Right lobe of liver (tissue), 6 donors: ENCODE measurements around the gene SPTBN2. TPM values are rescaled to one million over a fixed set of nuclear protein-coding genes. Genes with fewer than 3 reads are reported as not detected.

Experiments used
- ATAC-seq, 4 donors: fragments of 200-7000 bp; cut with Tn5 transposase; one replicate each; pipeline ENCODE4 v1.9.1; 2020; ENCODE audit warnings: mild to moderate bottlenecking in 4 of 4, moderate library complexity in 4 of 4
- DNase-seq, 3 donors: peaks; one replicate each; pipeline ENCODE4 v3.0.0-alpha.2; 2020
- H3K27ac ChIP-seq, 3 donors: fragments of 200-600 bp; one replicate each; pipeline ENCODE4 v1.8.0; 2022
- H3K27me3 ChIP-seq, 2 donors: fragments of 200-600 bp; one replicate each; pipeline ENCODE4 v1.8.0; 2022
- H3K36me3 ChIP-seq, 4 donors: fragments of 200-600 bp; sonication (generic) in 1 of 4; one replicate each; pipeline versions ENCODE4 v1.5.1 to v1.8.0; 2017 to 2022; ENCODE audit warnings: control low read depth in 1 of 4
- H3K4me1 ChIP-seq, 4 donors: fragments of 200-600 bp; sonication (generic) in 1 of 4; one replicate each; pipeline versions ENCODE4 v1.5.1 to v1.8.0; 2017 to 2022; ENCODE audit warnings: control low read depth in 1 of 4
- H3K4me3 ChIP-seq, 3 donors: fragments of 200-600 bp; one replicate each; pipeline ENCODE4 v1.8.0; 2022
- H3K9me3 ChIP-seq, 4 donors: fragments of 200-600 bp; sonication (generic) in 1 of 4; one replicate each; pipeline versions ENCODE4 v1.5.1 to v1.8.0; 2017 to 2022; ENCODE audit warnings: control low read depth in 1 of 4
- CTCF ChIP-seq, 4 donors: fragments of 200-600 bp in 3 of 4; fragments of 450-650 bp in 1 of 4; IDR thresholded peaks; one replicate each; pipeline versions ENCODE4 v1.5.1 to v1.8.0; 2016 to 2022; ENCODE audit warnings: antibody characterized with exemption in 4 of 4, mild to moderate bottlenecking in 2 of 4
- POLR2A ChIP-seq: fragments of 450-650 bp; IDR thresholded peaks from one replicate; pipeline ENCODE4 v1.6.1; 2017; ENCODE audit warnings: antibody characterized with exemption, mild to moderate bottlenecking
- WGBS: methylation state at CpG from one replicate; pipeline ENCODE4 v1.1.6; 2018; ENCODE audit warnings: low coverage, low lambda C conversion rate; ENCODE audit not compliant: insufficient coverage; ENCODE audit errors: missing lambda C conversion rate; 5-methylcytosine and 5-hydroxymethylcytosine counted together
- intact Hi-C, 2 donors: fragments of 100-400 bp; cut with DNase I; formaldehyde crosslinking; loops; one replicate each; pipeline versions ENCODE4 v1.11.2 to v1.14.1; 2022
- total RNA-seq, 6 experiments: library from RNA; depleted of rRNA in 2 of 6; stranded (reverse); fragments of >200 nt in 2 of 6; fragmentation: NEBNext Ultra II Directional in 3 of 6; extraction: Animal tissue kit (Norgen Biotek cat#: 25700) in 3 of 6; gene quantifications; one replicate each; pipeline versions ENCODE4 v1.1.0 to v1.2.4, GENCODE V29; 2016 to 2023
- donor health status: DM: no; HTN: yes; CAD: no.
- donor health status: DM: no; HTN: no; CAD: no.
- donor health status: DM: no; HTN: no; CAD: no.
- donor health status: DM: no; HTN: yes; CAD: no.
- donor health status: DM: no; HTN: yes; CAD: no.

SPTBN2 gene
- total RNA-seq, 6 experiments from 2014 or later = 20.7 to 67.1 (median 50.7) TPM

- Histone ChIP-seq H3K27me3 (no peaks in the 10 kb centered on the region), H3K9me3 (no peaks in the 10 kb centered on the region), H3K4me3 (no peak overlapping the region), H3K4me1 (peaks cover 0 to 17% (median 8%) of the 10 kb centered on the region in 4 donors), H3K27ac (no peak overlapping the region), H3K36me3 (peaks cover 0 to 17% (median 8%) of the 10 kb centered on the region in 4 donors)
- intact Hi-C loops = no loop called here
- TF ChIP-seq CTCF (IDR thresholded peaks at IDR 0.05) (no peak), POLR2A (no peak)
- DNase-seq (no peak), ATAC-seq (no peak)
- 66% methylated on average over 6 of the region's 19 CpGs for WGBS
Observed at GRCh38 chr11:66715346-66716085, 13.5 kb downstream of the SPTBN2 start.

- peaks cover 0 to 19% (median 6%) of the 10 kb centered on the region in 4 donors for H3K4me1 ChIP-seq
- H3K36me3 ChIP-seq = peaks cover 0 to 17% (median 8%) of the 10 kb centered on the region in 4 donors
- no peak overlapping the region for H3K4me3 ChIP-seq
- ATAC-seq (no peak), DNase-seq (no peak)
- H3K9me3 ChIP-seq = no peaks in the 10 kb centered on the region
- 72% methylated on average over 11 of the region's 12 CpGs for WGBS
- TF ChIP-seq POLR2A = no peak
- no peak for TF ChIP-seq CTCF (IDR thresholded peaks at IDR 0.05)
- intact Hi-C loops = no loop called here
- no peak overlapping the region for H3K27ac ChIP-seq
- no peaks in the 10 kb centered on the region for H3K27me3 ChIP-seq
Observed at GRCh38 chr11:66713746-66714480, 15.1 kb downstream of the SPTBN2 start.

GRCh38 chr11:66710384-66710930 lies 18.6 kb downstream of the SPTBN2 start:
- TF ChIP-seq CTCF (IDR thresholded peaks at IDR 0.05) = no peak
- TF ChIP-seq POLR2A = no peak
- peaks cover 0 to 7% (median 0%) of the 10 kb centered on the region in 4 donors for H3K4me1 ChIP-seq
- 86% methylated on average over 13 of the region's 15 CpGs for WGBS
- no peak overlapping the region for H3K27ac ChIP-seq
- ATAC-seq (peak in 1 of 4 donors; percentile 5), DNase-seq (peak in 1 of 3 donors; percentile 53)
- no peak overlapping the region for H3K4me3 ChIP-seq
- intact Hi-C loops = no loop called here
- H3K27me3 ChIP-seq = no peaks in the 10 kb centered on the region
- peaks cover 0 to 32% (median 16%) of the 10 kb centered on the region in 4 donors for H3K36me3 ChIP-seq
- no peaks in the 10 kb centered on the region for H3K9me3 ChIP-seq

GRCh38 chr11:66708701-66709100 lies 20.3 kb downstream of the SPTBN2 start:
- peaks cover 0 to 7% (median 0%) of the 10 kb centered on the region in 4 donors for H3K4me1 ChIP-seq
- no peaks in the 10 kb centered on the region for H3K27me3 ChIP-seq
- TF ChIP-seq CTCF (IDR thresholded peaks at IDR 0.05) (no peak), POLR2A (no peak)
- no peak for DNase-seq
- intact Hi-C loops = no loop called here
- peaks cover 0 to 28% (median 10%) of the 10 kb centered on the region in 4 donors for H3K36me3 ChIP-seq
- no peak overlapping the region for H3K4me3 ChIP-seq
- 81% methylated on average over 2 of the region's 14 CpGs for WGBS
- no peak overlapping the region for H3K27ac ChIP-seq
- no peak for ATAC-seq
- no peaks in the 10 kb centered on the region for H3K9me3 ChIP-seq
